Islet precursor cell (in vitro differentiated cells): ENCODE measurements around the gene USP37.
"Not testable (repeated sequence)": the region's sequence is repeated elsewhere in the genome, so short reads cannot be mapped to it uniquely, and the experiment has no call there.

Experiments used
- DNase-seq: peaks from one replicate; pipeline ENCODE4 v3.0.0-alpha.2; 2018

The USP37 gene

DNA sequence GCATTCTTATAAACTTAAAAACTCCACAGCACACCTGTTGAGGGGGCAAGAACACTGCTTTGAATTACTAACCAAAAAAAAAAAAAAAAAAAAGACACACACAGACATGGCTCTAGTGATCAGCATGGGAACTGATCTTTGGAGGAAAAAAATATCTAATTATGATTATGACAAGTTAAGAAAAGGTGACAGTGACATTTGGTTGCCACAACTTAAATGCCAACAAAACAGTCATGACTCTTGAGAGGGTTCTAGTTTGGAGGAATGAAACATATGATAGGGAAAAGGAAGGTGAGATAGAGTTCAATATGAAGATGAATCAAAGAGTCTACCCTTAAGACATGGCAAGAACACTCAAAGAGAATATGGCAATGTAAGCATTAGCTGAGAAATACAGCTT is 20.6 kb downstream of the USP37 start:
- DNase-seq = no peak

DNA sequence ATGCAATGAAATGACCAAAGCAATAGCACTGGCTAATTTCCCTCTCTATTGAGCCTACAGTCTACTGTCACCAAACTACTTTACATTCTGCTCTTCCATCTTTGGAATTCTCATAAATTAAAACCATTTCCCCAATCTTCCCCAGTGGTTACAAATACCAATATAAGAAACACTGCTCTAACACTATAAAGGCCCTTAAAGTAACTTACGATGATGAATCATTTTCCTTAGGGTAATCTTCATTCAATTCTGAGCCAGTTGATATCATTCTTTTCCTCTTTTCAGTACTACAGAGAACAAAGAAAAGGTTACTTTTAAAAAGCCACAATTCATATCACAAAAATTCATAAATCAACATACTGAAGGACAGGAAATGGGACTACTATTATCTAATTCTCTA is 22.1 kb downstream of the USP37 start:
- no peak for DNase-seq

DNA sequence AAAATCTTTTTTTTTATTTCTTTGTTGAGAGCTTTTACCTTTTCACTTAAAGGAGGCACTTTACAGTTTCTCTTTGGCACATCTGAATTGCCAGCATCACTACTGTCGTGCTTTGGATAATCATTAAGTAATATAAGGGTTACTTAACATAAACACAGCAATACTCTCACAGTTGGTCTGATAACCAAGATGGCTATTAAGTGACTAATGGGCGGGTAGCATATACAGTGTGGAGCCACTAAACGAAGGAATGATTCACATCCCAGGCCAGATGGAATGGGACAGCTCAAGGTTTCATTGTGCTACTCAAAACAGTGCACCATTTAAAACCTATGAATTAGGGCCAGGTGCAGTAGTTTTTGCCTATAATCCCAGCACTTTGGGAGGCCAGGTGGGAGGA is 28.1 kb downstream of the USP37 start:
- no peak for DNase-seq

DNA sequence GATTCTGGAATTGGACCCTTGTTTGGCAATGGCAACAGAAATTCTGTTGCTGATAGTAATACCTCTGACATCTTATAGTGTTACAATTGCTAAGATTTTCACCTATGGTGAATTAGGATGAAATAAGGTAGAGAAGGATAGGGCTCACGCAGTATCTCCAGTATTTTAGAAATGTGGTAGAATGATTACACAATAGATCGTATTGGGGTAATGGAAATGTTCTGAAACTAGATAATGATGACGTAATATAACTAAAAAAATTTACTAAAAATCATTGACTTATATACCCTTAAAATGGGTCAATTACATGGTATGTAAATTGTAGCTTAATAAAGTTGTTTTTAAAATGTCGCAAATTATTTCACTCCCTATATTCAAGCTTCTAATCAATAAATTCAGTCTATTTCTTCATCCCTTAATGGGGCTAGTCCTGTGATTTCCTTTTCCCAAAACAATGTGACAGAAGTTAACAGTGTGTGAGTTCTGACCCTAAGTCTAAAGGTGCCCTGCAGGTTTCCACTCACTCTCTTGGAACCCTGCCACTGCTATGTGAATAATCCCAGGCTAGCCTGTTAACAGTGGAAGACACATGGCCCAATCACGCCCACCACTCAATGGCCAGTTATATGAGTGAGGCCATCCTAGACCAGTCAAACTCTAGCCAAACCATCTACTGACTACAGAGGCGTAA is 31.2 kb downstream of the USP37 start:
- DNase-seq = no peak

DNA sequence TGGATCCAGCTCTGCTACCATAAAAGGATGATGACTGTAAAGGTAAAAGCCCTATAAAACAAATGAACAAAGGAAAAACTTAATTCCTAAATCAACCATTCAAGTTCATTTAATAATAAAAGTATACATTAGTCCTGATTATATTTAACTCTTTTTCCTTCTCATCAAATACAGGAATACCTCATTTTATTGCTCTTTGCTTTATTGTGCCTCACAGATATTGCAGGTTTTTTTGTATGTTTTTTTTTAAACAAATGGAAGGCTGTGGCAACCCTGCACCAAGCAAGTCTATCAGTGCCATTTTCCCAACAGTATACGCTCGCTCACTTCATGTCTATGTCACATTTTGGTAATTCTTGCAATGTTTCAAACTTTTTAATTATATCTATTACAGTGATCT is 38.2 kb downstream of the USP37 start:
- DNase-seq = no peak

DNA sequence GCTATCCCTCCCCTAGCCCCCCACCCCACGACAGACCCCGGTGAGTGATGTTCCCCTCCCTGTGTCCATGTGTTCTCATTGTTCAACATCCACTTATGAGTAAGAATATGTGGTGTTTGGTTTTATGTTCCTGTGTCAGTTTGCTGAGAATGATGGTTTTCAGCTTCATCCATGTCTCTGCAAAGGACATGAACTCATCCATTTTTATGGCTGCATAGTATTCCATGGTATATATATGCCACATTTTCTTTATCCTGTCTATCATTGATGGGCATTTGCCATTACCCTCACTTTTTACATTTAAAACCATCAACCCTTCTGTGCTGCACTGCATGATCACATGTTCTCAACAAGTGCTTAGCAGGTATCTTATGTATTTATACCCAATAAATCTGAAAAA is 39.7 kb downstream of the USP37 start:
- not testable (repeated sequence) for DNase-seq

DNA sequence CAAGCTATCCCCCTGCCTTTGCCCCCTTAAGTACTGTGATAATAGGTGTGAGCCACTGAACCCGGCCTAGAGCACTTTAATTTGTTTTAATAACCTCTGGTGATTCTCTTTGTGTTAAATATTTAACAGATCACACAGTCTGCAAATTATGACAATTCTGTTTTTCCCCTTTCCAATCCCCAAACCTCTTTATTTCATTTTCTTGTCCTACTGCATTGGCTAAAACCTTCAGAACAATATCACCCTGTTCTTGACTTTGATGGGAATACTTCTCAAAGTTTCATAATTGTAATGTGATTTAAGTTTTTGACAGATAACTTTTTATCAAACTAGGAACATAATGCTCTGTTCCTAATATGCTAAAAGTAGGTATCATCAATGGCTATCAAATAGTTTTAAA is 44.5 kb downstream of the USP37 start:
- no peak for DNase-seq

DNA sequence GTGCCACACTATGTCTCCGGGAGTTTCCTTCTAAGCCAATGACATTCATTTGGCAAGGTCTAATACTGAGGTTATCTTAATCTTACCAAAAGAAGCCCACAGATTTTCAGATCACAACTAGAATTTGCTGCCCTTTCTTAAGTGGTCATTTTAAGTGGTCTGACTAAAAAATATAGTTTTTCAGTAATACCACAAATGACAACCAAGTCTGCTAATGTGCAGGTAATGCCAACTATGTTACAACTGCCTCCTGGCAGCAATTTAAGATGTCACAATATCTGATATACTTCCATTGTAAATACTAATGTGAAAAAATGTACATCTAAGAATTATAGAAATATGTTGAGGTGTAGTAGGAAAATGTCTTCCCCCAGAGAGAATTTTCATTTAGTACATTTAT is 49.3 kb downstream of the USP37 start:
- no peak for DNase-seq

DNA sequence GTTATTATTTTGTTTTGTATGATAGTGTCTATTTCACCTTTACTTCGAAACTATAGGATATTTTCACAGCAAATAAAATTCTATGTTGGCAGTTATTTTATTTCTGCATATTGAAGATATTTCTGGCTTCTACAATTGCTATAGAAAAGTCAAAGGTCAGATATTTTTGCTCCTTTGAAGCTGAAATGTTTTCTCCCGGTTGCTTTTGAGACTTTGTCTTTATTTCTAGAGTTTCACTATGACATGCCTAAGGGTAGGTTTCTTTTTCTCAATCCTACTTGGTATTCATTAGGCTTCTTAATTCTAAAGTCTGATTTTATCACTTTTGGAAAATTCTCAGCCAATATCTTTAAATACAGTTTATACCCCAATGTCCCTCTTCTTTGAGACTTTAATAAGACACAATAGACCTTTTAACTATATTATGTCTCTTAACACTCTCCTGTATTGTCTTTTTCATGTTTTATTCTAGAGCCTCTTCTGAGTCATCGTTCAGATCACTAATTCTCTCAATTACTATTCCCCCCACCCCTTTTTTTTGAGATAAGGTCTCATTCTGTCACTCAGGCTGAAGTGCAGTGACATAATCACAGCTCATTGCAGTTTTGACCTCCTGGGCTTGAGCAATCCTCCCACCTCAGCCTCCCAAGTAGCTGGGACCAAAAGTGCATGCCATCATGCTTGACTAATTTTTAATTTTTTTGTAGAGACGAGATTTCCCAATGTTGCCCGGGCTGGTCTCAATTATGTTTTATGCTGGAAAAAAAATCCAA is 50.5 kb downstream of the USP37 start:
- DNase-seq = no peak

DNA sequence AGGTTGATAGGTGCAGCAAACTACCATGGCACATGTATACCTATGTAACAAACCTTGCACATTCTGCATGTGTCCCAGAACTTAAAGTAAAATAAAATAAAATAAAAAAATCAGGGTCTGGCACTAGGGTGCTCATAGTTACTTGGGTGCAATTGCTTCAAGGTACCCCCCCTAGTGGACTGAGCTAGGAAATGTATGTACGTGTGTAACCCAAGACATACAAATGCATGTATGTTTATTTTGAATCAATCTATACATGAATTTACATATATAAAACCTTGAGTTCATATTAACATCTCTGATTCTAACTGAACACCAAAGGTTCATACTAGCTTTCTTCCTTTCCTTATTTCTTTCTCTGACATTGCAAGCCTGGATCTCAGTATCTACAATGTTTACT is 51.5 kb downstream of the USP37 start:
- DNase-seq = no peak

DNA sequence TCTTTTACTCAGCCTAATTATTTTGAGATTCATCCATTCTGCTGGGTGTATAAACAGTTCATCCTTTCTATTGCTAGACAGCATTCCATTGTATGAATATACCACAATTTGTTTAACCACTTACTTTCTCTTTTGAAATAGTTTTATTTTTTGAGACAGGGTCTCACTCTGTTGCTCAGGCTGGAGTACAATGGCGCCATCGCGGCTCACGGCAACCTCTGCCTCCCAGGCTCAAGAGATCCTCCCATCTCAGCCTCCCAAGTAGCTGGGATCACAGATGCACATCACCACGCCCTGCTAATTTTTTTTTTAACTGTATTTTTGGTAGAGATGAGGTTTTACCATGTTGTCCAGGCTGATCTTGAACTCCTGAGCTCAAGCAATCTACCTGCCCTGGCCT is 54.5 kb downstream of the USP37 start:
- no peak for DNase-seq

DNA sequence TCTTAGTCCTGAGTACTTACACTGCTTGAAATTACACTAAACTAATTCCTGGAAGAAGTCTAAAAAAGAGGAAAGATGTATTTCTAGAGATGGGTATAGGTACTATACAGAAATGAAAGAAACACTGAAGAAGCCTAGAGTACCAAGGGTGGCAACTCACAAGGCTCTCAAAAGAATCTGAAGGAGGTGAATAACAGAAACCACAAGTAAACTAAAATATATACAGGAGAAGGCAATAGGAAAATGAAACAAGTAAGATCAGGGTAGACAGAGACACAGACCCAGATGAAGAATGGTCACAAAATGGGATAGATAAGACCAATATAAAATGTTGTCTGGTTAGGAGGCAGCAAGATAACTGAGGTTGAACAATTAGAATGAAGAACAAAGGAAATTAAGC is 59.9 kb downstream of the USP37 start:
- DNase-seq = no peak

DNA sequence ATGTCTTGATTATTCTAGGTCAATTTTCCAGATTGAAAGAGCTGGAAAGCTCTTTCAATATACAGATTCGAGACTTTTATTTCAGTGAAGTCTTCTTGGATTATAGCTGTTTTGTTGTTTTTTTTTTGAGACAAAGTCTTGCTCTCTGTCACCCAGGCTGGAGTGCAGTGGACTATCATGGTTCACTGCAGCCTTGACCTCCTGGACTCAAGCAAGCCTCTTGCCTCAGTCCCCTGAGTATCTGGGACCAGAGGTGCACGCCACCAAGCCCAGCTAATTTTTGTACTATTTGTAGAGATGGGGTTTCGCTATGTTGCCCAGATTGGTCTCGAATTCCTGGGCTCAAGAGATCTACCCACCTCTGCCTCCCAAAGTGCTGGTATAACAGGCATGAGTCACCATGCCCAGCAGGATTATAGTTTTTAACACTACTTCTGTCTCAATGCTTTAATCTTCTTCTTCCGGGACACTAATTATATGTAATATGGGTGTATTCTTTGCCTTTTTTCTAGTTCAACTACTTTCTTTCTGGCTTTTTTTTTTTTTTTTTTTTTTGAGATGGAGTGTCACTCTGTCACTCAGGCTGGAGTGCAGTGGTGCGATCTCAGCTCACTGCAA is 62.3 kb downstream of the USP37 start:
- DNase-seq = no peak

DNA sequence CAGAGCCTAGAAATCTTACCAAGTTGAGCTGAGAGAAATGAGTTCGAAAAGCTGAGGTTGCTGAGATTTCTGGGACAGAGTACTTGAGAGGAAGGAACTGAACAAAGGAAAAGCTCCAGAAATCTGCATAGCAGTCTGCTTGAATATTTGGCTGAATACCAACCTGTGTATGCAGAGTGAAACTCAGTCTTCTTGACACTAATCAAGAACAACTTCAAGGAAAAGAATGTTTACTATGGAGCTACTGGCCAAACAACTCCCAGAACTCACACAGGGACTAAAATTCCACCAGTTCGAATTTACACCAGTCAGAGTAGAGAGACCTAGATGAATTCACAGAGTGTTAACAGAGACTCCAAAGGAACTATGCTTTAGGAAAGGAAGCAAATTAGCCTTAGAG is 66.5 kb downstream of the USP37 start:
- no peak for DNase-seq

DNA sequence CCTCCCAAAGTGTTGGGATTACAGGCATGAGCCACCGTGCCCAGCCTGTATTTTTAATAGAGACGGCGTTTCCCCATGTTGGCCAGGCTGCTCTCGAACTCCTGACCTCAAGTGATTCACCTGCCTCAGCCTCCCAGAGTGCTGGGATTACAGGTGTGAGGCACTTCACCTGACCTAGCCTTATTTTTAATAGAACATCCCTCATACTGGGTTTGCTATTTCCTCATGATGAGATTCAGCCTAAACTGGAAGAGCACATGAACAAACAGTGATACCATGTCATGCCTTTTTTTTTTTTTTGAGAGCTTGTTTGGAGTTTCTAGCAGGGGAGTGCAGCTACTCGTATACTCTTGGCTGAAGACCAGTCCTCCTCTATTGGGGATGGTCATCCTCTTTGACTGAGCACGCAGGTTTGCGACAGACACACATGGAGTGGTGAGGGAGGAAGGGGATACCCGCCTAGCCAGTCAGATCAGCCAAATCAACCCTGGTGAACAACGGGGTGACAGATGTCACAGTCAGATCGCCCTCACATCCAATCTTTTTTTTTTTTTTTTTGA is 67.6 kb downstream of the USP37 start:
- DNase-seq = no peak

DNA sequence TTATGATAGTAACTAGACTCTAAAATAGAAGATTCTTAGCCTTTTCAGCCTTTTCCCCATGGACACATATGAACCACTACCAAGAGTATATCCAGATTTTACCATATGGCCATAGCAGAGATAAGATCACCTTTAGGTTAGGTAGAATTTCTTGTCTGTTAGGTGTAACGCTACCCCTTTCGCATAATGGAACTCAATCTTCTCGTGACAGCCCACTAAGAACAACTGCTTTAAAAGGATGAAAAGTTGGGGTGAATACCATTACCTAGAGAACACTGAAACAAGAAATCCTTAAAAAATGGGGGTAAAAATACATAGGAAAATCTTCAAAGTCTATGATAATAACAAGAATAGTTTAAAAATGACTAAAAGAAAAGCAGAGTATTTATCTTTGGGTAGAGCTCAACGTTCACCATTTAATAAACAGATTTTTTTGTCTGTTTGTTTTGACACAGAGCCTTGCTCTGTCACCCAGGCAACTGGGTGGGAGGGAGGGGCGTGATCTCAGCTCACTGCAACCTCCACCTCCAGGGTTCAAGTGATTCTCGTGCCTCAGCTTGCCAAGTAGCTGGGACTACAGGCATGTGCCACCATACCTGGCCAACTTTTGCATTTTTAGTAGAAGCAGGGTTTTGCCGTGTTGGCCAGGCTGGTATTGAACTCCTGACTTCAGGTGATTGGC is 82.0 kb downstream of the USP37 start:
- DNase-seq = no peak

DNA sequence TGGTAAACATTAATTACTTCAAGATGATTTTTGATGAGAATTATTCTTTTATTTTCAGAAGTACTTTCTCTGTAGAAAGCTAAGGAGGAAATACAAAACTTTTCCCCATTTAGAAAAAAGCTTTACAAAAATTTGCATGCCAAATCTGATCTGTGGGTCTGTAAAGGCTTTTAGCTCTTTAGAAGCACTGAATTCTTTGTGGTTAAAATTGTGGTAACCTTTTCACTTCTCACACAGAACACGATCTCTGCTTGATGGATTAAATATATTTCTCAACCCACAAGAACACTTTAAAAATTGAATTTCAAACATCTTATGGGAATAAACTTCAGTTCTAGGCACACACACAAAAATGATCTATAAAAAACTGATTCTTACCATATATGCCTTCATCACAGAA is 85.5 kb downstream of the USP37 start:
- no peak for DNase-seq

DNA sequence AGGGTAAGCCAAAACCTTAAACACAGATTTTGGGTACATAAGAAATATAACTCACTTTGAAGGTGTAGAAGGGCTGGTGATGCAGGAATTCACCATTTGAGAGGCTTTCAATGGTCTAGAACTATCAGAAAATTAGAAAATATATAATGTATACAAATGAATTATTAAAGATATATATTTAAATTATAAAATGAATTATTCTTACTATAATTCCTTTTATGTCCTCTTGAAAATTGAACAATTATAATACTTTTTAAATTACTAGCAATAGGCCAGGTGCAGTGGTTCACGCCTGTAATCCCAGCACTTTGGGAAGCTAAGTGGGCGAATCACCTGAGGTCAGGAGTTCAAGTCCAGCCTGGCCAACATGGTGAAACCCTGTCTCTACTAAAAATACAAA is 88.6 kb downstream of the USP37 start:
- no peak for DNase-seq

DNA sequence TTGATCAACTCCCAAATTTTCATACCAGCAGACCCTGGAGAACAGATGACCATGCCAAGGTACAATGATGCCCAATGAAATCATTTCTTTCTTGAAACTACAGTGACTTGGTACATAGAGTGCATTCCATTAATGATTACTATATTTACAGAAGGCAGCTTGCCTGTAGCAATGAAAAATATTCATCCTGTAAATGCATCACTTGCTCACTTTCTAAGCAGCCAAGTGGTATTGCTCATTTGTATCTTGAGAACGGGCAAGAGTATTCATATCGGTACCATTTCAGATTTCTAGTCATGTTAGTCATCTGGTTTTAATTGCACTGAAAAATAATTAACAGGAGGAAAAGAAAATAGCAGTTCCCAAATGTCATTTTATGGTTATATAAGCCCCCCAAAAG is 89.6 kb downstream of the USP37 start:
- DNase-seq = no peak

DNA sequence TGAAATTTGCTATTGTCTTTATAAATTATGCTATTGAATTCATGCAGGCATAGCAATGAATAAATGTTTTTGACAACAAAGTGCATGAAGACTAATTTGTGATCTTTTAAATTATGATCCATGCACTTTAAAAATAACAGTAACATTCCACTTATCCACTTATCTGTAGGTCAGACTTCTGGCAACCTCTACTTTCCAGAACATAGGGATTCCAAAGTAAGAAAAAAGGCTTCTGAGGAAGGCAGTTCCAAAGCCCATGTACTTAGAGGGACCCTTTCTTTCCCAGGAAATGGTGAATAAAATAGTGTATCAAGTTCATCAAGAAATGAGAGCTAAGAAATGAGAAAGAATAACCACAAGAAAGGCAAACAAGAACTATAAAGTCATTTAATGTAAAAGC is 90.9 kb downstream of the USP37 start:
- DNase-seq = no peak

DNA sequence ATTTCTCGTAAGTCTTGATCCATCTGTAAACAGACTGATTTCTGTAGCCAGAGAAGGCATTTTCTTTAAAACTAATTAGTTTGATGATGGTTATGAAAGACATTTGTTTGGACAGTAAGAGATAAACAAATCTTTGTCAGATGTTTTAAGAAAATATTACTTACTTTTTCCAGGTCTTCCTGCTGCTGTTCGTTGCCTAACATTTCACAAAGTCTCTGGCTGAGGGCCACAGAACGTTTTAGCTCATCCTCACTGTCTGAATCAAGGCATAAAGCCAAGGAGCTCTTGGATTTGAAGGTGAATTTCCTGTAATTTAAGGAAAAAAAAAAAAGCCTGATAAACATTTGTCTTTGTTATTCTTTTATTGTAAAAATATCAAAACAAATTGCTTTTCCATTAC is 91.5 kb downstream of the USP37 start:
- no peak for DNase-seq

DNA sequence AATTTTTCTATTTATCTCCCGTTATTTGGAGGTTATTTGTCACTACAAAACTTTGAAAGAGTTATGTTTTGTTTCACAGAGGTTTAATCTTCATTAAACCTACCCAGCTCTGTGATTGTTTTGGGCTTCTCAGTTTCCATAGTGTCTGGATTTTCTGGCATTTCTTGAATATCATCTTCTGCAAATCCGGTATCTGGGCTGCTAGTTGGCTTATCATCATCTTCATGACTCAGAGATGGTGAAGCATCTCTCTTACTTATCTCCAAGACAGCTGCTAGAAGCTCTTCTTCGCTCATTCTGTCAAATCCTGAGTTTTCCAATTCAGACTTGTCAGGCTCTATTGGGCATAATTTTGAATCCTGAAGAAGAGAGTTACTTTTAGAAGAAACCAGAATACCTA is 93.6 kb downstream of the USP37 start:
- DNase-seq = no peak

DNA sequence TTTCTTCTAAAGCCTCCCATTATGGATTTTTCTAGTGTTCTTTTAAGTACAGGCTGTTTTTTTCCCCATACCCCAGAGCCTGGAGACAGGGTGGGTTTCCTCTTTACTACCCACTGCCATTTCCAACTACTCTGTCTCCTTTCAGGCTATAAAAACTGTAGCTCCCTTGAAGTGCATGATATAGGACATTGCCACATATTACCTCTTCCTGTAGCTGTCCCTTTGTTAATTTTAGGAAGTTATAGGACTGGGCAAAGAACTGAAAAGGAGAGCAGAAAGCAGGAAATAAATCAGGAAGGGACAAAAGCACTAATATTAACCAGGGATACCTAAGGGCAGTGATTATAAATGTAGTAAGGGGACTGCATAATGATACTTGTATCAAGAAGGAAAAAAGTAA is 95.2 kb downstream of the USP37 start:
- no peak for DNase-seq

DNA sequence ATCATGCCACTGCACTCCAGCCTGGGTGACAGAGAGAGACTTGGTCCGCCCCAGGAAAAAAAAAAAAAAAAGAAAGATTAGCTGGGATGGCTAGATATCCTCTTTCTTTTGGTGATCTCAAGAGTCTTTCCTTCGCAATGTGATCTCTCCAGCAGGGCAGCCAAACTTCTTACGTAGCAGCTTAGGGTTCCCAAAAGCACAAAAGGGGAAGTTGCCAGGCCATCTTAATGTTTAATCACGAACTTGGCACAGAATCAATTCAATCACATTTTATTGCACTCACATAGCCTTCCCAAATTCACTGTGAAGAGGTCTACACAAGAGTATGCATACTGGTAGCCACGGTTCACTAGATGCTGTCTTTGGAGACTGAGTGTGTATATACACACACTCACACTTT is 96.2 kb downstream of the USP37 start:
- no peak for DNase-seq
